Inflammatory macrophage (primary cell): Measurements from ENCODE around the gene SPATA6L.

Experiments used
- DNase-seq, 2 donors: peaks; one replicate each; pipeline ENCODE4 v3.0.0-alpha.2; 2020 to 2022

SPATA6L gene

GRCh38 chr9:4548811-4549725 lies 117.2 kb downstream of the SPATA6L start:
- no peak for DNase-seq
